HepG2 (cell line): ENCODE data around the gene EGR4. TPM values are rescaled to one million over a fixed set of nuclear protein-coding genes. Genes with fewer than 3 reads are reported as not detected.

Experiments
- ATAC-seq: fragments of 200-7000 bp; cut with Tn5 transposase; 3 replicates; pipeline ENCODE4 v1.9.1; 2020; ENCODE audit warnings: mild to moderate bottlenecking, moderate library complexity
- BruUV-seq: library from RNA; stranded (reverse); fragments of 400-500 nt; replicated peaks from 2 replicates; lab custom pipeline; 2021; lab: Mats Ljungman, UMichigan
- CTCF ChIA-PET: fragments of 300-600 bp; formaldehyde crosslinking; extraction: SDS; loops from one replicate; lab custom pipeline; 2021; ENCODE audit warnings: low total read pairs, inconsistent platforms, low intra/inter-chr PET ratio; lab: Yijun Ruan, JAX
- POLR2A ChIA-PET: fragments of 350-600 bp; sonication (Branson Sonifier 250); formaldehyde crosslinking; loops from one replicate; lab custom pipeline; 2020; ENCODE audit warnings: antibody characterized with exemption, inconsistent platforms; lab: Yijun Ruan, JAX
- DNase-seq: peaks from one replicate; pipeline ENCODE4 v3.0.0-alpha.2; 2015; ENCODE audit warnings: low spot score
- FAIRE-seq: peaks from 3 replicates; lab custom pipeline; 2011; peaks lifted over from hg19 to GRCh38; lab: Jason Lieb, UNC
- H2AFZ ChIP-seq: one replicate; pipeline ENCODE4 v1.6.1; 2011; ENCODE audit warnings: low read length, inconsistent platforms
- H3K27ac ChIP-seq: fragments of 300-600 bp; 3 replicates; pipeline ENCODE4 v1.8.0; 2011; ENCODE audit warnings: mixed run types, mild to moderate bottlenecking, mixed read lengths, low read length, inconsistent platforms; ENCODE audit not compliant: insufficient read depth; ENCODE audit errors: extremely low read length
- H3K27me3 ChIP-seq, 2 experiments: fragments of 200-600 bp in 1 of 2; 2 replicates in 1 of 2; 3 replicates in 1 of 2; pipeline versions ENCODE4 v1.6.0 to v1.8.0; 2011; ENCODE audit warnings: low read length in 2 of 2, mild to moderate bottlenecking in 2 of 2, moderate library complexity in 2 of 2, inconsistent platforms in 1 of 2; ENCODE audit not compliant: insufficient read depth in 2 of 2, control insufficient read depth in 1 of 2
- H3K36me3 ChIP-seq, 2 experiments: fragments of 200-600 bp in 1 of 2; replicated peaks in 1 of 2; 2 replicates in 1 of 2; 3 replicates in 1 of 2; pipeline versions ENCODE4 v1.5.1 to v1.8.0; 2011; ENCODE audit warnings: low read length in 2 of 2, inconsistent platforms in 1 of 2; ENCODE audit not compliant: insufficient read depth in 2 of 2, control insufficient read depth in 1 of 2
- H3K4me1 ChIP-seq: 2 replicates; pipeline ENCODE4 v1.5.1; 2012; ENCODE audit warnings: low read length, inconsistent platforms; ENCODE audit not compliant: insufficient read depth
- H3K4me2 ChIP-seq: 2 replicates; pipeline ENCODE4 v1.6.0; 2011; ENCODE audit warnings: low read depth, low read length, inconsistent platforms
- H3K4me3 ChIP-seq, 3 experiments: fragments of 200-600 bp in 1 of 3; sonication (generic), shearing (Covaris generic) in 1 of 3; replicated peaks in 1 of 3; 2 replicates each; pipeline ENCODE4 v1.5.1; 2011 to 2016; ENCODE audit warnings: low read length in 3 of 3, inconsistent platforms in 2 of 3, low read depth in 2 of 3, mild to moderate bottlenecking in 2 of 3, control low read depth in 1 of 3, mixed read lengths in 1 of 3; ENCODE audit not compliant: insufficient read depth in 1 of 3
- H3K79me2 ChIP-seq: one replicate; pipeline ENCODE4 v1.6.1; 2011; ENCODE audit warnings: low read length, inconsistent platforms; ENCODE audit not compliant: insufficient read depth
- H3K9ac ChIP-seq: 2 replicates; pipeline ENCODE4 v1.6.0; 2011; ENCODE audit warnings: mild to moderate bottlenecking, low read depth, low read length, inconsistent platforms; ENCODE audit not compliant: insufficient read depth
- H3K9me3 ChIP-seq: 2 replicates; pipeline ENCODE4 v1.5.1; 2012; ENCODE audit warnings: mild to moderate bottlenecking, low read length
- H4K20me1 ChIP-seq: 2 replicates; pipeline ENCODE4 v1.6.0; 2011; ENCODE audit warnings: inconsistent platforms, mild to moderate bottlenecking, low read length, moderate library complexity; ENCODE audit not compliant: insufficient read depth
- CERS6 ChIP-seq: sonication (generic); formaldehyde crosslinking; IDR thresholded peaks from 2 replicates; pipeline ENCODE4 v1.5.0; 2020; ENCODE audit warnings: missing genetic modification reagents
- EEA1 ChIP-seq: sonication (generic); formaldehyde crosslinking; IDR thresholded peaks from 2 replicates; pipeline ENCODE4 v1.5.1; 2020; ENCODE audit warnings: mild to moderate bottlenecking, missing genetic modification reagents, borderline replicate concordance
- FOXK1 ChIP-seq: sonication (generic); formaldehyde crosslinking; IDR thresholded peaks from 2 replicates; pipeline ENCODE4 v1.4.0; 2020; ENCODE audit warnings: low read depth, missing genetic modification reagents, borderline replicate concordance
- GABPB1 ChIP-seq: IDR thresholded peaks from 2 replicates; pipeline ENCODE4 v1.6.1; 2016; ENCODE audit warnings: mild to moderate bottlenecking, missing genetic modification reagents, moderate library complexity, missing compliant biosample characterization
- GLI4 ChIP-seq: sonication (generic); formaldehyde crosslinking; IDR thresholded peaks from 2 replicates; pipeline ENCODE4 v1.5.1; 2020; ENCODE audit warnings: missing genetic modification reagents, mild to moderate bottlenecking, moderate library complexity, borderline replicate concordance
- IRF2 ChIP-seq: IDR thresholded peaks from 2 replicates; pipeline ENCODE4 v1.6.1; 2018; ENCODE audit warnings: missing genetic modification reagents, missing compliant biosample characterization
- KLF11 ChIP-seq: IDR thresholded peaks from 2 replicates; pipeline ENCODE4 v1.6.1; 2016; ENCODE audit warnings: missing compliant biosample characterization
- MBD4 ChIP-seq: IDR thresholded peaks from 2 replicates; pipeline ENCODE4 v1.6.1; 2012; ENCODE audit warnings: low read length, inconsistent platforms, borderline replicate concordance
- SMAD3 ChIP-seq: sonication (generic); formaldehyde crosslinking; IDR thresholded peaks from 2 replicates; pipeline ENCODE4 v1.4.0; 2020; ENCODE audit warnings: missing genetic modification reagents
- U2AF2 ChIP-seq: fragments of 200-400 bp; formaldehyde crosslinking; IDR thresholded peaks from 2 replicates; pipeline ENCODE4 v1.6.1; 2017; ENCODE audit warnings: low read depth, mild to moderate bottlenecking, low read length
- ZFY ChIP-seq: sonication (generic); formaldehyde crosslinking; IDR thresholded peaks from 2 replicates; pipeline ENCODE4 v1.4.0; 2020; ENCODE audit warnings: missing genetic modification reagents
- ZNF468 ChIP-seq: sonication (generic); formaldehyde crosslinking; IDR thresholded peaks from 2 replicates; pipeline ENCODE4 v1.8.0; 2022; ENCODE audit warnings: mild to moderate bottlenecking, moderate library complexity, missing genetic modification reagents
- ZNF549 ChIP-seq: sonication (generic); formaldehyde crosslinking; IDR thresholded peaks from 2 replicates; pipeline ENCODE4 v1.5.0; 2020; ENCODE audit warnings: missing genetic modification reagents
- ZNF790 ChIP-seq: sonication (generic); formaldehyde crosslinking; IDR thresholded peaks from 2 replicates; pipeline ENCODE4 v1.8.0; 2022; ENCODE audit warnings: missing genetic modification reagents, mild to moderate bottlenecking, borderline replicate concordance
- WGBS: methylation state at CpG from one replicate; pipeline ENCODE4 v1.1.6; 2017; ENCODE audit warnings: low lambda C conversion rate; 5-methylcytosine and 5-hydroxymethylcytosine counted together
- in situ Hi-C: cut with HindIII; loops from 2 replicates; pipeline ENCODE4 v1.10.0; 2017; ENCODE audit warnings: low pct_unique_long_range_greater_than_20kb; ENCODE audit not compliant: extremely low pct_ligation_motif_present
- intact Hi-C: fragments of 100-400 bp; cut with micrococcal nuclease; formaldehyde crosslinking; loops from one replicate; pipeline ENCODE4 v1.10.0; 2022; ENCODE audit not compliant: unreplicated experiment
- polyA plus RNA-seq, 8 experiments: library from polyadenylated mRNA; depleted of rRNA in 3 of 8; stranded (reverse) in 7 of 8; unstranded in 1 of 8; fragments of >200 nt; fragmentation: Illumina TruSeq in 4 of 8; extraction: Trizol in 4 of 8; gene quantifications; 2 replicates each; pipeline versions ENCODE4 v1.2.1 to v1.2.3, GENCODE V29; 2011 to 2016; ENCODE audit warnings: low read depth in 4 of 8, missing spikeins in 1 of 8, mixed read lengths in 1 of 8; ENCODE audit not compliant: insufficient read depth in 1 of 8
- total RNA-seq, 5 experiments: library from RNA; depleted of rRNA; stranded (reverse); fragments of >200 nt; fragmentation: Illumina TruSeq; extraction: Trizol; gene quantifications; 2 replicates each; pipeline ENCODE4 v1.2.3, GENCODE V29; 2016; ENCODE audit warnings: low read depth in 1 of 5
- TF ChIP-seq, protein P1 (sequence below): sonication (generic); formaldehyde crosslinking; IDR thresholded peaks from 2 replicates; pipeline ENCODE4 v1.4.0; 2020; ENCODE audit warnings: missing genetic modification reagents

The EGR4 gene
- total and polyA plus RNA-seq, 2 of the 13 experiments (the other 11 are each of a cell fraction or from before 2014, with no cell fraction given), result not detected

- TF ChIP-seq FOXK1, result no peak
- TF ChIP-seq U2AF2, result no peak
- no peak for TF ChIP-seq SMAD3 (CRISPR knock-in tag)
- TF ChIP-seq MBD4, result no peak
- no peak for TF ChIP-seq IRF2 (CRISPR knock-in tag)
Measured at GRCh38 chr2:73292316-73292905, 937 bp downstream of the EGR4 start (continued).

DNA sequence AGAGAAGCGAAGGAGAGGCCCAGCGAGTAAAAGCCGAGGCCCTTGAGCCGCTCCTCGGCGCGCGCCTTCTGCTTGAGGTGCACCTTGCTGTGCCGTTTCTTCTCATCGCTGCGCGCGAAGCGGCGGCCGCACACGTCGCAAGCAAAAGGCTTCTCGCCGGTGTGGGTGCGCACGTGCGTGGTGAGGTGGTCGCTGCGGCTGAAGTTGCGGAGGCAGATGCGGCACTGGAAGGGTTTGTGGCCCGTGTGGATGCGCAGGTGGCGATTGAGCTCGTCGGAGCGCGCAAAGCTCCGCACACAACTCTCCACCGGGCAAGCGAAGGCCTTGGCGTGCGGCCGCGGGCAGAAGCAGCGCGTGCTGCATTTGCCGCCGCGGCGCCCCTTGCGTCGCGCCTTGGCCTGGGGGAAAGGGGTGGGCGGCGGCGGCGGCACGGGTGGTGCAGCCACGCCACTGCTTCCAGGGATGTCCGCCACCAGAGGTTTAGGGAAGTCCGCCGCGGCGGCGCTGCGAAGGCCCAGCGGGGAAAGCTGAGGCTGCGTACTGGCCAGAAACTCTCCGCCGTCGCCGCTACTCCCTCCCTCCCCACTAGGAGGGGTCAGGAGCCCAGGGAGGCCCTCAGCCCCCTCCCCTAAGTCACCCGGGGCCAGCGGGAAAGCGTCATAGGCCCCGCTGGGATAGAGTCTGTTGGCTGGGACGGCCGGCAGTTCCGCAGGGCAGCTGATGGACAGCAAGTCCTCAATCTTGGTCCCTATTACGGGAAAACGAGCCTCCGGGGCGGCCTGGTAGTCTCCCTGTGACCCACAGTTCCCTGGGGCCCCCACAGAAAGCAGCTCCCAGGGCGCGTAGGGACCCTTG lies 1.7 kb downstream of the EGR4 start:
- H3K4me3 ChIP-seq, result peak overlapping the region in 1 of 3 experiments; percentile 1; a peak in 1 of 6 replicates
- no peaks in the 10 kb centered on the region for H3K9me3 ChIP-seq
- no peaks in the 10 kb centered on the region for H3K36me3 ChIP-seq
- no TSS peak for BruUV-seq
- peaks cover 2% of the 10 kb centered on the region; the same call in 1 of the 2 replicates for H4K20me1 ChIP-seq
- in situ Hi-C loops, result no loop called here
- no peak for FAIRE-seq
- POLR2A ChIA-PET, result no interaction called here
- 54% methylated on average over 70 of the region's 82 CpGs for WGBS
- CTCF ChIA-PET, result no interaction called here
- no peak overlapping the region; the same call in 1 of the 2 replicates for H3K4me2 ChIP-seq
- DNase-seq, result no peak
- intact Hi-C loops, result loop anchor here (2.0 kb wide), 1 partner anchor 29 kb away; no protein-coding TSS in a partner anchor
- peaks cover 8% of the 10 kb centered on the region; the same call in 1 of the 2 replicates for H3K4me1 ChIP-seq
- no peak overlapping the region for H2AFZ ChIP-seq
- ATAC-seq, result peak; percentile 38
- no peak overlapping the region for H3K27ac ChIP-seq
- no peaks in the 10 kb centered on the region for H3K79me2 ChIP-seq
- no peak overlapping the region for H3K9ac ChIP-seq
- peaks cover 9 to 59% of the 10 kb centered on the region in 2 experiments; a peak in 4 of 5 replicates for H3K27me3 ChIP-seq
- TF ChIP-seq ZNF468 (CRISPR knock-in tag), result no peak
- 0 out of 2 replicates have a peak, but pooled peaks have one; percentile 5 for TF ChIP-seq CERS6 (CRISPR knock-in tag)
- TF ChIP-seq GLI4 (CRISPR knock-in tag), result no peak
- no peak for TF ChIP-seq KLF11 (CRISPR knock-in tag)
- TF ChIP-seq, protein P1, sequence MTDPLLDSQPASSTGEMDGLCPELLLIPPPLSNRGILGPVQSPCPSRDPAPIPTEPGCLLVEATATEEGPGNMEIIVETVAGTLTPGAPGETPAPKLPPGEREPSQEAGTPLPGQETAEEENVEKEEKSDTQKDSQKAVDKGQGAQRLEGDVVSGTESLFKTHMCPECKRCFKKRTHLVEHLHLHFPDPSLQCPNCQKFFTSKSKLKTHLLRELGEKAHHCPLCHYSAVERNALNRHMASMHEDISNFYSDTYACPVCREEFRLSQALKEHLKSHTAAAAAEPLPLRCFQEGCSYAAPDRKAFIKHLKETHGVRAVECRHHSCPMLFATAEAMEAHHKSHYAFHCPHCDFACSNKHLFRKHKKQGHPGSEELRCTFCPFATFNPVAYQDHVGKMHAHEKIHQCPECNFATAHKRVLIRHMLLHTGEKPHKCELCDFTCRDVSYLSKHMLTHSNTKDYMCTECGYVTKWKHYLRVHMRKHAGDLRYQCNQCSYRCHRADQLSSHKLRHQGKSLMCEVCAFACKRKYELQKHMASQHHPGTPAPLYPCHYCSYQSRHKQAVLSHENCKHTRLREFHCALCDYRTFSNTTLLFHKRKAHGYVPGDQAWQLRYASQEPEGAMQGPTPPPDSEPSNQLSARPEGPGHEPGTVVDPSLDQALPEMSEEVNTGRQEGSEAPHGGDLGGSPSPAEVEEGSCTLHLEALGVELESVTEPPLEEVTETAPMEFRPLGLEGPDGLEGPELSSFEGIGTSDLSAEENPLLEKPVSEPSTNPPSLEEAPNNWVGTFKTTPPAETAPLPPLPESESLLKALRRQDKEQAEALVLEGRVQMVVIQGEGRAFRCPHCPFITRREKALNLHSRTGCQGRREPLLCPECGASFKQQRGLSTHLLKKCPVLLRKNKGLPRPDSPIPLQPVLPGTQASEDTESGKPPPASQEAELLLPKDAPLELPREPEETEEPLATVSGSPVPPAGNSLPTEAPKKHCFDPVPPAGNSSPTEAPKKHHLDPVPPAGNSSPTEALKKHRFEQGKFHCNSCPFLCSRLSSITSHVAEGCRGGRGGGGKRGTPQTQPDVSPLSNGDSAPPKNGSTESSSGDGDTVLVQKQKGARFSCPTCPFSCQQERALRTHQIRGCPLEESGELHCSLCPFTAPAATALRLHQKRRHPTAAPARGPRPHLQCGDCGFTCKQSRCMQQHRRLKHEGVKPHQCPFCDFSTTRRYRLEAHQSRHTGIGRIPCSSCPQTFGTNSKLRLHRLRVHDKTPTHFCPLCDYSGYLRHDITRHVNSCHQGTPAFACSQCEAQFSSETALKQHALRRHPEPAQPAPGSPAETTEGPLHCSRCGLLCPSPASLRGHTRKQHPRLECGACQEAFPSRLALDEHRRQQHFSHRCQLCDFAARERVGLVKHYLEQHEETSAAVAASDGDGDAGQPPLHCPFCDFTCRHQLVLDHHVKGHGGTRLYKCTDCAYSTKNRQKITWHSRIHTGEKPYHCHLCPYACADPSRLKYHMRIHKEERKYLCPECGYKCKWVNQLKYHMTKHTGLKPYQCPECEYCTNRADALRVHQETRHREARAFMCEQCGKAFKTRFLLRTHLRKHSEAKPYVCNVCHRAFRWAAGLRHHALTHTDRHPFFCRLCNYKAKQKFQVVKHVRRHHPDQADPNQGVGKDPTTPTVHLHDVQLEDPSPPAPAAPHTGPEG, result 0 out of 2 replicates have a peak, but pooled peaks have one; percentile 8
- 0 out of 2 replicates have a peak, but pooled peaks have one; percentile 9 for TF ChIP-seq GABPB1
- TF ChIP-seq EEA1 (CRISPR knock-in tag), result 0 out of 2 replicates have a peak, but pooled peaks have one; percentile 22
- 0 out of 2 replicates have a peak, but pooled peaks have one; percentile 1 for TF ChIP-seq ZNF549 (CRISPR knock-in tag)
- 0 out of 2 replicates have a peak, but pooled peaks have one; percentile 8 for TF ChIP-seq ZFY (CRISPR knock-in tag)
- TF ChIP-seq ZNF790 (CRISPR knock-in tag), result peak; percentile 0; the same call in 1 of the 2 replicates
